ENCODE data around the gene LHX5. TPM values are rescaled to one million over a fixed set of nuclear protein-coding genes. Genes with fewer than 3 reads are reported as not detected.
"Not testable (repeated sequence)": the region's sequence is repeated elsewhere in the genome, so short reads cannot be mapped to it uniquely, and the experiment has no call there.

The LHX5 gene
- not detected for total RNA-seq

GRCh38 chr12:113471619-113472171 lies at the start of gene LHX5:
Gene LHX5 (minus strand): TSS chr12:113471871. CDS start chr12:113471498, 373 bp downstream.
- no peaks in the 10 kb centered on the region for H3K36me3 Mint-ChIP-seq (ENCODE audit: low read depth)
- no peak within 1 kb of the TSS for H3K4me3 Mint-ChIP-seq
- peaks cover 8% of the 10 kb centered on the region for H3K4me1 Mint-ChIP-seq
- no peaks in the 10 kb centered on the region for H3K9me3 Mint-ChIP-seq
- ATAC-seq (replicated peaks), result no peak
- H3K27me3 Mint-ChIP-seq, result peaks cover 51% of the 10 kb centered on the region
- H3K27ac Mint-ChIP-seq, result no peak within 1 kb of the TSS

GRCh38 chr12:113519464-113520307 lies 48.0 kb upstream of the LHX5 start:
- no peaks in the 10 kb centered on the region for H3K9me3 Mint-ChIP-seq
- no peaks in the 10 kb centered on the region for H3K36me3 Mint-ChIP-seq (ENCODE audit: low read depth)
- H3K27ac Mint-ChIP-seq, result no peak overlapping the region
- no peak overlapping the region for H3K4me3 Mint-ChIP-seq
- peaks cover 59% of the 10 kb centered on the region for H3K27me3 Mint-ChIP-seq
- no peak for ATAC-seq (replicated peaks)
- no peaks in the 10 kb centered on the region for H3K4me1 Mint-ChIP-seq

GRCh38 chr12:113515082-113515856 lies 43.6 kb upstream of the LHX5 start:
- peaks cover 61% of the 10 kb centered on the region for H3K27me3 Mint-ChIP-seq
- no peaks in the 10 kb centered on the region for H3K4me1 Mint-ChIP-seq
- ATAC-seq (replicated peaks), result no peak
- H3K36me3 Mint-ChIP-seq (ENCODE audit: low read depth), result no peaks in the 10 kb centered on the region
- no peaks in the 10 kb centered on the region for H3K9me3 Mint-ChIP-seq
- H3K4me3 Mint-ChIP-seq, result no peak overlapping the region
- H3K27ac Mint-ChIP-seq, result no peak overlapping the region

GRCh38 chr12:113514602-113515001 lies 42.9 kb upstream of the LHX5 start:
- Mint-ChIP-seq H3K27ac (no peak overlapping the region), H3K9me3 (no peaks in the 10 kb centered on the region), H3K27me3 (peaks cover 66% of the 10 kb centered on the region), H3K36me3 (ENCODE audit: low read depth) (no peaks in the 10 kb centered on the region), H3K4me3 (no peak overlapping the region), H3K4me1 (no peaks in the 10 kb centered on the region)
- ATAC-seq (replicated peaks), result no peak

GRCh38 chr12:113512568-113512967 lies 40.9 kb upstream of the LHX5 start:
- Mint-ChIP-seq H3K27ac (no peak overlapping the region), H3K4me3 (no peak overlapping the region), H3K27me3 (peaks cover 63% of the 10 kb centered on the region), H3K36me3 (ENCODE audit: low read depth) (no peaks in the 10 kb centered on the region), H3K4me1 (no peaks in the 10 kb centered on the region), H3K9me3 (peaks cover 5% of the 10 kb centered on the region)
- no peak for ATAC-seq (replicated peaks)

- no peaks in the 10 kb centered on the region for H3K4me1 Mint-ChIP-seq
- no peak for ATAC-seq (replicated peaks)
- peaks cover 11% of the 10 kb centered on the region for H3K9me3 Mint-ChIP-seq
- H3K27me3 Mint-ChIP-seq, result peaks cover 48% of the 10 kb centered on the region
- no peak overlapping the region for H3K4me3 Mint-ChIP-seq
- H3K27ac Mint-ChIP-seq, result no peak overlapping the region
- H3K36me3 Mint-ChIP-seq (ENCODE audit: low read depth), result no peaks in the 10 kb centered on the region
Measured at GRCh38 chr12:113506867-113507266, 35.2 kb upstream of the LHX5 start.

GRCh38 chr12:113505941-113506340 lies 34.3 kb upstream of the LHX5 start:
- Mint-ChIP-seq H3K27ac (no peak overlapping the region), H3K36me3 (ENCODE audit: low read depth) (no peaks in the 10 kb centered on the region), H3K4me3 (no peak overlapping the region), H3K27me3 (peaks cover 45% of the 10 kb centered on the region), H3K9me3 (peaks cover 11% of the 10 kb centered on the region), H3K4me1 (no peaks in the 10 kb centered on the region)
- no peak for ATAC-seq (replicated peaks)

- ATAC-seq (replicated peaks), result no peak
- Mint-ChIP-seq H3K4me1 (no peaks in the 10 kb centered on the region), H3K27ac (no peak overlapping the region), H3K27me3 (peaks cover 44% of the 10 kb centered on the region), H3K36me3 (ENCODE audit: low read depth) (no peaks in the 10 kb centered on the region), H3K9me3 (peaks cover 11% of the 10 kb centered on the region), H3K4me3 (no peak overlapping the region)
Measured at GRCh38 chr12:113504917-113505316, 33.2 kb upstream of the LHX5 start.

- Mint-ChIP-seq H3K27ac (no peak overlapping the region), H3K27me3 (peaks cover 29% of the 10 kb centered on the region), H3K4me1 (no peaks in the 10 kb centered on the region), H3K36me3 (ENCODE audit: low read depth) (no peaks in the 10 kb centered on the region), H3K4me3 (no peak overlapping the region), H3K9me3 (peaks cover 6% of the 10 kb centered on the region)
- no peak for ATAC-seq (replicated peaks)
Measured at GRCh38 chr12:113500782-113501311, 29.2 kb upstream of the LHX5 start.

GRCh38 chr12:113500306-113500675 lies 28.6 kb upstream of the LHX5 start:
- no peak for ATAC-seq (replicated peaks)
- peaks cover 6% of the 10 kb centered on the region for H3K9me3 Mint-ChIP-seq
- no peak overlapping the region for H3K4me3 Mint-ChIP-seq
- no peak overlapping the region for H3K27ac Mint-ChIP-seq
- H3K4me1 Mint-ChIP-seq, result no peaks in the 10 kb centered on the region
- no peaks in the 10 kb centered on the region for H3K36me3 Mint-ChIP-seq (ENCODE audit: low read depth)
- H3K27me3 Mint-ChIP-seq, result peaks cover 27% of the 10 kb centered on the region

- Mint-ChIP-seq H3K4me1 (no peaks in the 10 kb centered on the region), H3K9me3 (peaks cover 6% of the 10 kb centered on the region), H3K27me3 (peaks cover 30% of the 10 kb centered on the region), H3K36me3 (ENCODE audit: low read depth) (no peaks in the 10 kb centered on the region), H3K4me3 (no peak overlapping the region), H3K27ac (no peak overlapping the region)
- no peak for ATAC-seq (replicated peaks)
Measured at GRCh38 chr12:113498490-113498889, 26.8 kb upstream of the LHX5 start.

- no peak overlapping the region for H3K4me3 Mint-ChIP-seq
- H3K27me3 Mint-ChIP-seq, result peaks cover 28% of the 10 kb centered on the region
- H3K27ac Mint-ChIP-seq, result no peak overlapping the region
- no peaks in the 10 kb centered on the region for H3K36me3 Mint-ChIP-seq (ENCODE audit: low read depth)
- peaks cover 5% of the 10 kb centered on the region for H3K9me3 Mint-ChIP-seq
- ATAC-seq (replicated peaks), result no peak
- H3K4me1 Mint-ChIP-seq, result no peaks in the 10 kb centered on the region
Measured at GRCh38 chr12:113497693-113498092, 26.0 kb upstream of the LHX5 start.

GRCh38 chr12:113495941-113496340 lies 24.3 kb upstream of the LHX5 start:
- not testable (repeated sequence) for H3K9me3 Mint-ChIP-seq; H3K36me3 Mint-ChIP-seq (ENCODE audit: low read depth); H3K4me1 Mint-ChIP-seq; H3K27ac Mint-ChIP-seq; ATAC-seq (replicated peaks); H3K4me3 Mint-ChIP-seq
- H3K27me3 Mint-ChIP-seq, result peaks cover 22% of the 10 kb centered on the region

- ATAC-seq (replicated peaks), result no peak
- Mint-ChIP-seq H3K4me1 (no peaks in the 10 kb centered on the region), H3K27ac (no peak overlapping the region), H3K36me3 (ENCODE audit: low read depth) (no peaks in the 10 kb centered on the region), H3K9me3 (peaks cover 3% of the 10 kb centered on the region), H3K27me3 (peaks cover 49% of the 10 kb centered on the region), H3K4me3 (no peak overlapping the region)
Measured at GRCh38 chr12:113488322-113488721, 16.7 kb upstream of the LHX5 start.
